Kidney (tissue), 14 donors: ENCODE measurements around the gene ARHGAP44. TPM values are rescaled to one million over a fixed set of nuclear protein-coding genes. Genes with fewer than 3 reads are reported as not detected.

Experiments
- DNase-seq, 5 donors: peaks; one replicate each; pipeline ENCODE4 v3.0.0-alpha.2; 2013 to 2020
- FAIRE-seq: peaks from 2 replicates; lab custom pipeline; 2012; peaks lifted over from hg19 to GRCh38; lab: Jason Lieb, UNC
- H3K27ac ChIP-seq, 2 donors: one replicate each; pipeline ENCODE4 v1.7.0; 2013; ENCODE audit warnings: low read depth in 2 of 2, low read length in 2 of 2, inconsistent platforms in 1 of 2
- H3K27me3 ChIP-seq: one replicate; pipeline ENCODE4 v1.7.1; 2013; ENCODE audit warnings: low read length, inconsistent platforms; ENCODE audit not compliant: control insufficient read depth, insufficient read depth
- H3K36me3 ChIP-seq, 3 donors: one replicate each; pipeline versions ENCODE4 v1.7.0 to v1.7.1; 2013; ENCODE audit warnings: low read length in 3 of 3, control low read depth in 1 of 3, inconsistent platforms in 1 of 3; ENCODE audit not compliant: insufficient read depth in 3 of 3, control insufficient read depth in 2 of 3
- H3K4me1 ChIP-seq, 3 donors: one replicate each; pipeline versions ENCODE4 v1.7.0 to v1.7.1; 2013; ENCODE audit warnings: low read length in 3 of 3, inconsistent platforms in 1 of 3, low read depth in 1 of 3; ENCODE audit not compliant: control insufficient read depth in 2 of 3, insufficient read depth in 2 of 3
- H3K4me3 ChIP-seq, 3 donors: one replicate each; pipeline versions ENCODE4 v1.7.0 to v1.8.1; 2013; ENCODE audit warnings: low read length in 3 of 3, control low read depth in 1 of 3, inconsistent platforms in 1 of 3
- H3K9ac ChIP-seq, 3 donors: one replicate each; pipeline versions ENCODE4 v1.7.0 to v1.7.1; 2013; ENCODE audit warnings: low read length in 3 of 3, control low read depth in 1 of 3, inconsistent platforms in 1 of 3
- H3K9me3 ChIP-seq, 3 donors: one replicate each; pipeline versions ENCODE4 v1.7.0 to v1.7.1; 2013; ENCODE audit warnings: low read length in 3 of 3, control low read depth in 1 of 3, inconsistent platforms in 1 of 3; ENCODE audit not compliant: control insufficient read depth in 2 of 3, insufficient read depth in 1 of 3
- intact Hi-C: fragments of 100-400 bp; cut with DNase I; formaldehyde crosslinking; loops from one replicate; pipeline ENCODE4 v1.11.1; 2022
- polyA plus RNA-seq: library from polyadenylated mRNA; stranded (reverse); fragments of 350-450 nt; fragmentation: Illumina TruSeq; extraction: RNeasy Lipid Tissue Mini Kit (QIAGEN cat#74804); gene quantifications from one replicate; pipeline ENCODE4 v1.2.3, GENCODE V29; 2014; ENCODE audit warnings: low read depth, low replicate concordance; ENCODE audit not compliant: insufficient read depth
- total RNA-seq: library from RNA; stranded (reverse); fragmentation: NEBNext Ultra II Directional; extraction: Animal tissue kit (Norgen Biotek cat#: 25700); gene quantifications from one replicate; pipeline ENCODE4 v1.2.1, GENCODE V29; 2021
- TF ChIP-seq, protein P1 (sequence below): IDR thresholded peaks from 3 replicates; pipeline ENCODE4 v1.5.1; 2012; ENCODE audit warnings: mild to moderate bottlenecking, moderate library complexity, borderline replicate concordance; ENCODE audit not compliant: insufficient read depth; ENCODE audit errors: extremely low read depth
- donor health status: control.
- donor health status: control.
- donor health status: control.
- donor health status: control.
- donor health status: control.
- donor health status: DM: yes; HTN: yes; CAD: no.
- donor health status: Normal renal cell carcinoma (clear cell type).

ARHGAP44 gene
- total and polyA plus RNA-seq, 2 donors from 2014 or later: 3.7 to 8.4 TPM

DNA sequence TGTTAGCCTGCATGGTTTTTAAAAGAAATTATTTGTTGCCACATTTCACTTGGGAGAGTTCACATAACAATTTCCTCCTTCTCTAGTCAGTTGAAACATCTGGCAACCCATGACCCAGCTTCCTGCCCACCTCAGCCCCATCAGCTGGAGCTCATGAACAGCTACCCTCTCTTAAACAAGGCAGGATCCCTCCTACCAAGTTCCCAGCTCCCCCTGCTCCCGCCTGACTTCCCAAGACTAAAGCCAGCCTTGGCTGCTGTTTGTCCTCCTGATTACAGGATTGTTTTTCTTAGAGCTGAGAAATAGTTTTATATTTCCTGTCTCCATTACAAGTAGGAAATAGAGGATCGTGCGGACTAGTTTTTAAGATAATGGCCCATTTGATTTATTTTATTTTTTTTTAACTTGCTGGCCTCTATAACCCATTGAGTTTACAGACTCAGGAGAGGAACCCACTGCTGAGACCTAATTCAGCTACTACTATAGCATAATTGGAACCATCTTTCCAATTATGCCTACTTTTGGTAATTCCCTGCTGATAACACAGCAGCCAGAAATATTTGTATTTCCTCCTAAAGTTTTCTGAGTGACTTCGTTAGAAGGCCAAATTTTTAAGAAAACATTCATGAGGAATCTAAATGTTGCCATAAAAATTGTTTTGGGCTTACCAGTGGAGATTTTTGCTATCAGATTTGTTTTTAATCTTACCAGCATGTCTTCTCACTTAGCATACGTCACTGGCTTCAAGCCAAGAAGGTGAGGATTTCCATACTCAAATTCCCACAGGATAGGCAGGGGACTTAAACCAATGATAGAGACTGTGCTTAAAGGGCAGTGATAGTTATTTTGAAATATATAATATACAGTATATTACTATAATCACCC, 138.5 kb downstream of the ARHGAP44 start:
- FAIRE-seq (no peak), DNase-seq (peak in 4 of 5 donors; percentile 41 to 81 (median 46))
- H3K27ac ChIP-seq: no peak overlapping the region
- TF ChIP-seq, protein P1, sequence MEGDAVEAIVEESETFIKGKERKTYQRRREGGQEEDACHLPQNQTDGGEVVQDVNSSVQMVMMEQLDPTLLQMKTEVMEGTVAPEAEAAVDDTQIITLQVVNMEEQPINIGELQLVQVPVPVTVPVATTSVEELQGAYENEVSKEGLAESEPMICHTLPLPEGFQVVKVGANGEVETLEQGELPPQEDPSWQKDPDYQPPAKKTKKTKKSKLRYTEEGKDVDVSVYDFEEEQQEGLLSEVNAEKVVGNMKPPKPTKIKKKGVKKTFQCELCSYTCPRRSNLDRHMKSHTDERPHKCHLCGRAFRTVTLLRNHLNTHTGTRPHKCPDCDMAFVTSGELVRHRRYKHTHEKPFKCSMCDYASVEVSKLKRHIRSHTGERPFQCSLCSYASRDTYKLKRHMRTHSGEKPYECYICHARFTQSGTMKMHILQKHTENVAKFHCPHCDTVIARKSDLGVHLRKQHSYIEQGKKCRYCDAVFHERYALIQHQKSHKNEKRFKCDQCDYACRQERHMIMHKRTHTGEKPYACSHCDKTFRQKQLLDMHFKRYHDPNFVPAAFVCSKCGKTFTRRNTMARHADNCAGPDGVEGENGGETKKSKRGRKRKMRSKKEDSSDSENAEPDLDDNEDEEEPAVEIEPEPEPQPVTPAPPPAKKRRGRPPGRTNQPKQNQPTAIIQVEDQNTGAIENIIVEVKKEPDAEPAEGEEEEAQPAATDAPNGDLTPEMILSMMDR: no peak
- H3K9me3 ChIP-seq: no peaks in the 10 kb centered on the region
- no peaks in the 10 kb centered on the region for H3K36me3 ChIP-seq
- no peaks in the 10 kb centered on the region for H3K4me1 ChIP-seq
- H3K4me3 ChIP-seq: no peak overlapping the region
- intact Hi-C loops: no loop called here
- H3K9ac ChIP-seq: no peak overlapping the region
- H3K27me3 ChIP-seq: no peaks in the 10 kb centered on the region

DNA sequence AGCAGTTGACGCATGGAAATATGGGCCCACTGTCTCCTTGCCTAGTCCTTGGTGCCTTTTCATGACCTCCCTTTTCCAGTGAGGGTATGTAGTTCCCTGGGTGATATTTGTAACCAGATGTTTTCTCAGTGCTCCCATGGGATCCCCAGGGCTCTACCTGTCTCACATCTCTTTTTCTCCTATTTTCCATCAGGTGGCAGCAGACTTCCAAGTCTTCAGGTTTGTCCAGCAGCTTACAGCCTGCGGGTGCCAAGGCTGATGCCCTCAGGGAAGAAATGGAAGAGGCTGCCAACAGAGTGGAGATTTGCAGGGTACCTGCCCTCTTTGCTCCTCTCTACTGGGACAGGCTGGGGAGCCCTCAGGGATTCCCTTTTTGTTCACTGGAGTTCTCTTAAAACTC, 139.4 kb downstream of the ARHGAP44 start:
- no peaks in the 10 kb centered on the region for H3K9me3 ChIP-seq
- H3K27ac ChIP-seq: no peak overlapping the region
- H3K4me1 ChIP-seq: no peaks in the 10 kb centered on the region
- FAIRE-seq (no peak), DNase-seq (peak in 1 of 5 donors; percentile 9)
- no peak overlapping the region for H3K9ac ChIP-seq
- intact Hi-C loops: no loop called here
- H3K27me3 ChIP-seq: no peaks in the 10 kb centered on the region
- TF ChIP-seq, protein P1: peak; percentile 25
- H3K4me3 ChIP-seq: no peak overlapping the region
- no peaks in the 10 kb centered on the region for H3K36me3 ChIP-seq

DNA sequence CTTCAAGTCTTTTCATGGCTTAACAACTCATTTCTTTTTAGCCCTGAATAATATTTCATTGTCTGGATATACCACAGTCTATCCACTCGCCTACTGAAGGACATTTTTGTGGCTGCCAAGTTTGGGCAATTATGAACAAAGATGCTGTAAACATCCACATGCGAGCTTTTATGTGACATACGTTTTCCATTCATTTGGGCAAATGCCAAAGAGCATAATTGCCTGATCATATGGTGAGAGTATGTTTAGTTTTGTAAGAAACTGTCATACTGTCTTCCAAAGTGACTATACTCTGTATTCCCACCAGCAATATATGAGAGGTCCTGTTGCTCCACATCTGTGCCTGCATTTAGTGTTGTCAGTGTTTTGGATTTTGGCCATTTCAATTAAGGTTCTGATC, 147.2 kb downstream of the ARHGAP44 start:
- no peak for FAIRE-seq
- H3K36me3 ChIP-seq: no peaks in the 10 kb centered on the region
- H3K9me3 ChIP-seq: no peaks in the 10 kb centered on the region
- H3K4me3 ChIP-seq: no peak overlapping the region
- no peaks in the 10 kb centered on the region for H3K27me3 ChIP-seq
- intact Hi-C loops: no loop called here
- no peak for DNase-seq
- TF ChIP-seq, protein P1: no peak
- H3K9ac ChIP-seq: no peak overlapping the region
- no peak overlapping the region for H3K27ac ChIP-seq
- H3K4me1 ChIP-seq: no peaks in the 10 kb centered on the region
